Peyer's patch (tissue), 4 donors: Measurements from ENCODE around the gene HOXC4.

Experiments
- CTCF ChIP-seq, 6 experiments: fragments of 450-650 bp in 4 of 6; fragments of 200-600 bp in 2 of 6; sonication (generic) in 1 of 6; IDR thresholded peaks; one replicate each; pipeline ENCODE4 v1.5.1; 2017 to 2019; ENCODE audit warnings: antibody characterized with exemption in 6 of 6, mild to moderate bottlenecking in 3 of 6, moderate library complexity in 1 of 6
- POLR2A ChIP-seq, 2 donors: fragments of 450-650 bp; IDR thresholded peaks; one replicate each; pipeline ENCODE4 v1.5.1; 2017; ENCODE audit warnings: antibody characterized with exemption in 2 of 2, mild to moderate bottlenecking in 2 of 2, moderate library complexity in 2 of 2

- no peak for TF ChIP-seq CTCF (IDR thresholded peaks at IDR 0.05)
- no peak for TF ChIP-seq POLR2A (IDR thresholded peaks at IDR 0.05)
Observed at GRCh38 chr12:54033106-54033979, 20.3 kb upstream of the HOXC4 start.
